ENCODE measurements around the gene LRRC59.
"Not testable (repeated sequence)": the region's sequence is repeated elsewhere in the genome, so short reads cannot be mapped to it uniquely, and the experiment has no call there.

The LRRC59 gene

DNA sequence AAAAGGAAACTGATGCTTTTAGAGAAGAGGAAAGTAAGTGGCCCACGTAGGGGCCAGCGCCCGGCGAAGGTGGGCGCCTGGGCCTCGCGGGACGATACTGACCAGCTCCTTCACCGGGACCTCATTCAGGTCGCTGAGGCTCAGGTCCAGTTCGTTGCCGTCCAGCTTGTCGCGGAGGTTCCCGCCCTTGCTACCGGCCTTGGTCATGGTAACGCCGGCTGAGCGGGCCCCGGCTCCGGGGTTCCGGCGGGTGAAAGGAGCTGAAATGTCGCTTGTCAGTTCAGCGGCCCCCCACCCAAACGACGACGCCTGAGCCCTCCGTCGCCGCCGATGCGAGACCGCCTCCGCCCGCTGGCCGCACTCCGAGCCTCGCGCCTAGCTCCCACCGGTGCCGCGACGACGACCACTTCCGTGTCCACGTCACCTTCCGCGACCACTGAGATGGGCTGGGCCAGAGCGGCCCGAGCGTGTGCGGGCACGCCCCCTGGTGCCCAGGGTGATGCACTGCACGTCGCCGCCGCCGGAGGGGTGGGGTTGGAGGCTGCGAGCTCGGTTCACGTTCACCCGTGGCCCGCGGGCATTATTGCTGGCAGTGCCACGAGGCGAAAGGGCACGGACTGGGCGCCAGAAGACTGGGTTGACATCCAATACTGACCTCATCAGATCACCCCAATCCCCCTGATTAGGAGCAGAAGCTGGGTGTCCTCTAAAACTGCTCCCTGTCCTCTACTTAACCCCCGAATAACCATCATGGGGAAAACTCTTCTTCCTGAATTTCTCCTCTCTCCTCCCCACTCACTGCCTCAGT is at the start of gene LRRC59:
TSS of gene LRRC59 (minus strand) at position 413 of the 808 bp plus-strand sequence. CDS start at position 207, 206 bp downstream.
- DNase-seq: peak; percentile 88 to 94

DNA sequence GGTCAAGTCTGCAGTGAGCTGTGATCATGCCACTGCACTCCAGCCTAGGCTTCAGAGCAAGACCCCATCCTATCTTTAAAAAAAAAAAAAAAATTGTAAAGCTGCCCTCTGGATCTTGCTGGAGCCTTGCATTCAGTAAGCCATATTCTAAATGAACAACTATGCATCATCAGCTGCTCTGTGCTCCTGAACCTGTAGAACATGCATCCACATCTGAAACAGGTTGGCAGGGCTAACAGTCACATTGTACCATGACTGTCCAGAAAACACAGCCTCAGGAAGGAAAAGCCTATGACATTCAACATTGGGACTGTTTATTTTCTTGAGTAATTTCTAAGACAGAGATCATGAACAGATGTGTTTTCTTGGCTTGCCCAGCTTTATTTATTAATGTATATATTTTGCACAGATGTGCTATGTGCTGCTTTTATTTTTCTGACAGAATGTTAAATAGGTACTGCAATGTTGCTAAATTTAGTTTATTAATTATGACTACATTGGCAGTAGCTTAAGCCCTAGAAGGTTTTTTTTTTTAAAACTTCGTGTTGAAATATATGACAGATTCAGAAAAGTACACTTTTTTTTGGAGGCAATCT is 48.5 kb upstream of the LRRC59 start:
- no peak for DNase-seq

DNA sequence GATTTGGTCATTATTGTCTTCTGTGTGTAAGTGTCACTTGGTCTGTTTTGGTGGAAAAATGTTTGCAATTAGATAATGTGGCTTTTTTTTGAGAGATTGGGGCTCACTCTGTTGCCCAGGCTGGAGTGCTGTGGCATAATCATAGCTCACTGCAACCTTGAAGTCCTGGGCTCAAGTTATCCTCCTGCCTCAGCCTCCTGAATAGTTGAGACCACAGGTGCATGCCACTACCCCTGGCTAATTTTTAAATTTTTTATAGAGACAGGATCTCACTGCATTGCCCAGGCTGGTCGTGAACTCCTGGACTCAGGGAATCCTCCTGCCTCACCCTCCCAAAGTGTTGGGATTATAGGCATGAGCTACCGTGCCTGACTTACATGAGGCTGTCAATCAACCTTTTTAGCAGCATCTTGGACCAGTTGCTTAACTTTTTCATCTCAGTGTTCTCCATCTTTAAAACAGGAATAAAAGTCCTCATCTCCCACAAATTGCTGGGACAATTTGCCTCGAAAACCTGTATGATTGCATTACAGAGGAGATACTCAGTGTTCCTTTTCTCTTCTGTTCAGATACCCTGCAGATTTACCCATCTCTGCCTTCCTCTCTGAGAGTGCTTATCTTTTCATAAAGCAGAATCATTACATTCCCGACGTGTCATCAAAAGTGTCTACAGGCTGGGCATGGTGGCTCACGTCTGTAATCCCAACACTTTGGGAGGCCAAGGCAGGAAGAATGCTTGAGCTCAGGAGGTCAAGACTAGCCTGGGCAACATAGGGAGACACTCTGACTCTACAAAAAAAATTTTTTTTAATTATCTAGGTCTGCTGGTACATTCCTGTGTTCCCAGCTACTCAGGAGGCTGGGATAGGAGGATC is 47.8 kb upstream of the LRRC59 start:
- no peak for DNase-seq

DNA sequence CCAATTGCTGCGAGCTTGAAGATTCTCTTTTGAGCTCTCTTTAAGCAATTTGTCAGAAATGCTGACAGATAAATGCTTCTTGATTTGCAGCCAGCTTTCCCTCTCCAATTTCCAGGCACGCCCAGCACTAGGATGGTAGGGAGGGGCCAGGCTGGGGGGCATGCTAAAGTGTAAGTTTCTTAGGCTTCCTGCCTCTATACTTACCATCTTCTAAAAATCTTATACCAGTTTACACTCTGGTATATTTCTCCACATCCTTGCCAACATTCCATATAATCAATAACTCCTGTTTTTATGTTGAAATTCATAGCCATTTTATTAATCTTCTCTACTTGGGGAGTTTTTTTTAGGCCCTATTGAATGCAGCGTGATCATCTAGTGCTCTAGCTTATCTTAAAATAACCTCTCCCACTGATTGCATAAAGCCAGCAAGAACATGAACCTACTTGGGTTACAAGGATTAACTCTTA is 46.2 kb upstream of the LRRC59 start:
- no peak for DNase-seq

DNA sequence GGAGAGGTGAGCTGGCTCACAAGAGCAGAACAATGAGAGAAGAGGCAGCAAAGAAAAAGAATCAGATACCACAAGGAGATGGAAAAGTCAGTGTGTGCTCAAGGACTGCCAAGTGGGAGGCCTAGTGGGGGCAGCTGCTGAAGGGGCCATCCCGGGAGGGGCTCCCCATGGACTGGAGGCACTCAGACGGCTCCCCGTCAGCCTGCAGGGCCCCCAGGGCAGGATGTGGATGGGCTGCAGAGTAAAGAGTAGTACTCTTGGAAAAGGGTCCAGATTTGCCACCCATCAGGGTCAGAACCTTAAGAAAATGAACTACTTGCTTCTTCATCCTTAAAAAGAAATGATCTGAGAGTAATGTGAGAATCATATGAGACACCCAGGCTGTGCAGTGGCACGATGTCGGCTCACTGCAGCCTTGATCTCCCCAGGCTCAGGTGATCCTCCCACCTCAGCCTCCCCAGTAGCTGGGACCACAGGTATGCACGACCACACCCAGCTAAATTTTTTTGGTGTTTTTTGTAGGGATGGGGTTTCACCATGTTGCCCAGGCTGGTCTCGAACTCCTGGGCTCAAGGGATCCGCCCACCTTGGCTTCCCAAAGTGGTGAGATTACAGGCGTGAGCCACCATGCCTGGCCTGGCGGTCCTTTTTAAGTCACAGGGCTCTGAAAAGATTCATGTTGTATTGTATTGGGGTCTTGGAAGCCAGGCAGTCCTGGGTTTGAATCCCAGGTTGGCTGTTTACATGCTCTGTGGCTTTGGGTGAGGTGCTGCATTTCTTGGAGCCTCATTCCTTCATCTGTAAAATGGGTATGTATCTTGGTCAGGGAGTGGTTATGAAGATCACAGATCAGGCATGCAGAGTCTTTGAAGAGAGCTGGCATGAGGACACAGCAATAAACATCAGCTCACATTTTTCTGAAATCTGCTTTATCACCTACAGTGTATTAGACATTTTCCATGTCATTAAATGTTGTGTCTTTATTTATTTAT is 43.8 kb upstream of the LRRC59 start:
- no peak for DNase-seq

DNA sequence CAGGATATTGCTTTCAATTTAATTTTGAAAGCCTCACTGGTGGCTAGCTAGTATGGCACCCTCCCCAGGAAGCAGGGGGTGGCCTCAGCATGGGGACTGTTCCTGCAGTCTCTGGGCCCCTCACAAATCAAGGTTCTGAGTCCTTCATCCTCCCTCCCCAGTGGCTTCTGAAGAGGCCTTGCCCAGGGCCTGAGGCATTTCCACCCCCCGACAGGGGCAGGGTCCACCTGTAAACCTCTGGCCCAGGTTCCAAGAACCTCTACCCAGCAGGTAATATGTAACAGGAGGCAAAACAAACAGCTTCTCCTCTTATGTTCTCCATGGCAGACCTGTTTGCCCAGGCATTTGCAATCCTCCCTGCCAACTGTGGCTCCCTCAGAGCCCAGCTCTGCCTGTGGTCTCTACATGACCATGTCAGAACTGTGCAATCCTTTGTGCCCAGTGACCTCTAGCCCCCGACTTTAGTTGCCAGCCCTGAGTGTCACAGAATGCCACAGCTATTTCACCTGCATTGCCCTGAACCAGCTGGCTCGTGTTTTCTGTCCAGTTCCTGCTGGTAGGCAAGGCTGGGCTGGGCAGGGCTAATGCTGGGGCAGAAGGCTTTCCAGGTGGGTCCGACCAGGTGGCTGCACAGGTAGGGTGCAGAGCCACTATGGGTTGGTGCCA is 43.0 kb upstream of the LRRC59 start:
- DNase-seq: no peak

DNA sequence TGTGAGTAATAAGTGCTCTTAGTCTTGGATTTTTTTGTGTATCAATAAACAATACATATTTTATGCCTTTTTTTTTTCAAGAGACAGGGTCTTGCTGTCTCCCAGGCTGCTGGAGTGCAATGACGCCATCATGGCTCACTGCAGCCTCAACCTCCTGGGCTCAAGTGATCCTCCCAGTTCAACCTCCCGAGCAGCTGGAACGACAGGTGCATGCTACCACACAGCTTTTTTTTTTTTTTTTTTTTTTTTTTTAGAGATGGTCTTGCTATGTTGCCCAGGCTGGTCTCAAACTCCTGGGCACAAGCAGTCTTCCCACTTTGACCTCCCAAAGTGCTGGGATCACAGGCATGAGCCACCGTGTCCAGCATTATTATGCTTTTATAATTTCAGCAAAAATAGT is 41.7 kb upstream of the LRRC59 start:
- no peak for DNase-seq

DNA sequence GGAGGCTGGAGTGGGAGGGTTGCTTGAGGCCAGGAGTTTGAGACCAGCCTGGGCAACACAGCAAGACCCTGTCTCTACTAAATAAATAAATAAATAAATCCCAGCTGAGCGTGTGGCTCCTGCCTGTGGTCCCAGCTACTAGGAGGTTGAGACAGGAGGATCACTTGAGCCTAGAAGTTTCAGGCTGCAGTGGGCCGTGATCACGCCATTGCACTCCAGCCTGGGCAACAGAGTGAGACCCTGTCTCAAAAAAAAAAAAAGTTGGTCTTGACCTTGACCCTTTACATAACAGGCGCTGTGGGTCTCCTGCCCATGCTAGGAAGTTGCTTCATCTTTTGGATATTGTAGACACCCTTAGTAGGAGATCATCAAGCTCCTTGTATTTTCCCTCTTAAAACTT is 40.1 kb upstream of the LRRC59 start:
- no peak for DNase-seq

DNA sequence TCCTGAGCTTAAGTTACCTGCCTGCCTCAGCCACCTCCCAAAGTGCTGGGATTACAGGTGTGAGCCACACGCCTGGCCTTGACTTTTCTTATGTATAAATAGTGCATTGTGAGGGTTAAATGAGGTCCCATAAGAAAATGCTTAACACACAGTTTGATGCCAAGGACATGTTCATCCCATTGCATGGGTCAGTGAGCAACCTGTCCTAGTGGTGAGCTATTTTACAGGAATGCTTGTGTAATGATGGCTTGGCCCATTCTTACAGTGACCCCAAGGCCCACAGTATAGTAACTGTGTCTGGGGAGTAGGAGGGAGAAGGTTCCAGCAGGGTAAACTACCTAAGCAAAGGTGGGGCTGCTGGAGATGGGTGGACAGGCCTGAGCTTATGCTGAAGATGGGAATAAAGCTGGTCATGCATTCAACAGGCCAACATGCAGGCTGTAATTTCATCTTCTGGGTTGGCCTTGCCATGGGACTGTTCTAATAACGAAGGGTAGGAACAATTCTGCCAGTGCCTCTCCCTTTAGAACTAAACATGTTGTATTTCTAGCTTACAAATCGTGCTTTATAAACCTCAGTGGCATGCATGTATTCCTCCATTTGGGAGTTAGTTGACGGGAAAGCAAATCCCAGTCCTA is 34.9 kb upstream of the LRRC59 start:
- no peak for DNase-seq

DNA sequence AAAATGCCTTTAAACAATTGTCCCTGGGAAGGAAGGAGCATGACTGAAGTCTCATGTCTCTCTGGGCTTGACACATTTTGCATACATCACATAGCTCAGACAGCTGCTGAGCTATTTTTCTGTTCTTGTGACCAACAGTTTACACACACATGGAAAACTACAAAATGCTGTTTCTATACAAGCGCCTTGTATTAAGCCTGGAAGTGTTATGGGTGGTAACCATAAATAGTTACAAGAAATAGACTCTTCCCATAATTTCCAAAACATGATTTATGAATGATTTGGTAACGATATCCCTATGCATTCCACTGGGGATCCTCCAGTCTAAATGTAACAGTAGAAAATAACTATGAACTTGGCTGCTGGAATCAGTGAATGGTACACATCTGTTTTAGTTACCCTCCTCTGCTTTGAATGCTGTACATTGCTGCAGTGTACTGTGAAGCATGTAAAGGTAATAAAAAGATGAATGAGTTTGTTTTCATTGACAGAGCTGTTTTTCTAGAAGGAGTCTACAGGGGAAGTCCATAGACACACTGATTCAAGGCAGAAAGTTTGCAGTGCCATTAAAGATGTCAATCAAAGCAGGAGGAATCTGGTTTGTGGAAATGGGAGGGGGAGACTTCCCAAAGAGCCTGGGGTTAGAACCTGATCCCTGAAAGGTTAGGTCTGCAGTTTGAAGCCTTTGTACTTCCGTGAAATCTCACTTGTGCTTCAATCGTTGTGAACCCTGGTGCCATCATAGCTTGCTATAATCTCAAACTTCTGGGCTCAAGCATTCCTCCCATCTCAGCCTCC is 33.7 kb upstream of the LRRC59 start:
- DNase-seq: no peak

DNA sequence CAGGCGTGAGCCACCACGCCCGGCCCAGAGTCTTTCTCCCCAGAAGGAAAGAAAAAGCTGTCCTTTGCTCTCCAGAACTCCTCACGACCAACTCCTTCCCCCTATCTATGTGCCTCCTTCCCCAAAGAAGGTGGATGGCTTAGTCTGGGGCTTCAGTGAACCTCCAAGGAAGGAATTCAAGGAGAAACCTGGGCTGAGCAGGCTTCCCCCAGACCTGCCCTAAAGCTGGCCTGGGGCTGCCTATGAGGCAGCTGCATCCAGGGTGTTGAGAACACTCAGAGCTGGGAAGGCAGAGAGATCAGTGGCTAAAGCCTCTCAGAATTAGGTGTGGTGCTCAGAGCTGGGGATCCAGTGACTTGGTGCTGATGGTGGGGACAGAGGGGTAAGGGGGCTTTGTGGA is 32.5 kb upstream of the LRRC59 start:
- DNase-seq: no peak

DNA sequence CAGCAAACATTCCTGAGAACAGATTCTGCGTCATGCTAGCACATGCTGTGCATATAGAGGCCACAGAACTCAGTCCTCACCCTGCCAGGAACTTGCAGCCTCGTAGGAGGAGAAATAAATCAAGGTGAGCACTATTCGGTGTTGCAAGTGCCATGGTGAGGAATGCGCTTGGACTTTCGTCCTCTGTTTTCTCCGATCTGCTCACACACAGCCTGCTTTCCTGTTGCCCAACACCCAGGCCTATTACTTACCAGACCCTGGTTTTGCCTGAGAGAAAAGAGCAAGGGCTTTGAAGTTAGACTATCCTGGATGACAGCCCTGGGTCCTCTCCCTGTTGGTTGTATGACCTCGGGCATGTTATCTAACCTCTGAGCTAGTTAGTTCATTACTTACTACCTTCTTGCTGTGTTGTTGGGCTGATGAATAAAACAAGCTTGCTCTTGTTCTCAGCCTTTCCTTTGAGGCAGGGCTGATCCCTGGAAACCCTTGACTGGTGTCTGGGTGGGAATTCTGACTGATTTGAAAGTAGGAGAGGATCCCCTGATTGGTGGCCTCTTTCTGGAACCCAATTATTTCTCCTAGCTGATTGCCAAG is 31.6 kb upstream of the LRRC59 start:
- DNase-seq: no peak

DNA sequence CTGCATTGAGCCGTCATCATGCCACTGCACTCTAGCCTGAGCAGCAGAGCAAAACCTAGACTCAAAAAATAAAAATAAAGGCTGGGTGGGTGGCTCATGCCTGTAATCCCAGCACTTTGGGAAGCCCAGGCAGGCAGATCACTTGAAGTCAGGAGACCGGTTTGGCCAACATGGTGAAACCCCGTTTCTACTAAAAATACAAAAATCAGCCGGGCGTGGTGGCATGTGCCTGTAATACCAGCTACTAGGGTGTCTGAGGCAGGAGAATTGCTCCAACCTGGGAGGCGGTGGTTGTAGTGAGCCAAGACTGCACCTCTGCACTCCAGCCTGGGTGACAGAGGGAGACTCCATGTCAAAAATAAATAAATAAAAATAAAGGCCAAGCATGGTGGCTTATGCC is 30.8 kb upstream of the LRRC59 start:
- not testable (repeated sequence) for DNase-seq

DNA sequence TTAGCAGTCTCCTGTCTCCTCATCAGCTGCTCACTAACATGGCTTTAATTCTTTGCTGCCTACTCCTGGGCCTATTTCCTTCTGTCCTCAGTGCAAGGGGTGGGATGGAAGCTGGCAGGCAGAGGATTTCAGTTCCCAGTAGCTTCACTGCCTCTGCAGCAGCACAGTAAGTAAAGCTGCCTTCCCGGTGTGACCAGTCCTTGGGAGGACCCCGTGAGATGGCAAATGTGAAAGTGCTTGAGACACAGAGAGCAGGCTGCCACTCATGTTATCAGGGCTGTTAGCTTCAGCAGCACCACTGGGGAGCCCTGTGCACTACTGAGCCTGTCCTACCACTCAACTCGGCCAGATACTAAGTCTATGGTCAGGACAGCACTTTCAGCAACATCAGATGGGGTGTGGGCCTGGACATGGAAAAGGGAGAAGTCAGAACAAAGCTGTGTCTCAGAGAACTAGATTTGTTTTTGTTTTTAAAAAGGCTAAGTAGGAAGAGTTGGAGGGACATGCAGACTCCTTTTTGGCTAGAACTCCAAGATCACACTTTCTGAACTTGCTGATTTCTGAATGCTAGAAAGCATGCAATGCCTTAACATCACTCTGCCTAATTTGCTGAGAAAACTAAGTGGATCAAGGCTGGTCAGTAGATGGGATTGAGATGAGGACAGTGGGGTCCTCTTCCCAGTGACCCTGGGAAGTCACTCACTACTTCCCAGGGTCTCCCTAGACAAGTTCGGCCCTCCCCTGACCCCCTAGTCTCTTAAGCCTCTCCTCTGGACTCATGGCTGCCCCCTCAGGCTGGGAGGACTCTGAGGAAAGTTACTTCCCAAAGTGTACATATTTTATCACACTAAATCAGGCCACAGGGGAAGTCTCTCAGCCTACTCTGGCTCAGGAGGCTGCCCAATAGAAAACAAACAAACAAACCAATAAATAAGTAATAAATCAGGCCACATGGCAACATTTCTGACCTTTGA is 29.8 kb upstream of the LRRC59 start:
- peak; percentile 3 to 9 for DNase-seq

DNA sequence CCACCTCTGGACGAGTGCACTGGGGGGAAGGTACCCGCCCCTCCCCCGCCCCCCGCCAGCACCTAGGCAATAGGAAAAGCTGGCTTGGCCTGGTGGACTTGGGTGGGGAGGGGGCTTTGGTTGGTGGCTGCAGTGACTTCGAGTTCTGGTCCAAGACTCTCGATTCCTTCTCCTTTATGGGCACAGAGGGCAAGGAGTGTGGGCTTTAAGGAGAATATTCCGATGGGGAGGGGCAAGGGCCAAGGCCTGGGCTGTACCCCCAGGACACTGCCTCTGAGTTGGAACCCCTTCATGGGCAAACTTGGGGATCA is 29.1 kb upstream of the LRRC59 start:
- no peak for DNase-seq

DNA sequence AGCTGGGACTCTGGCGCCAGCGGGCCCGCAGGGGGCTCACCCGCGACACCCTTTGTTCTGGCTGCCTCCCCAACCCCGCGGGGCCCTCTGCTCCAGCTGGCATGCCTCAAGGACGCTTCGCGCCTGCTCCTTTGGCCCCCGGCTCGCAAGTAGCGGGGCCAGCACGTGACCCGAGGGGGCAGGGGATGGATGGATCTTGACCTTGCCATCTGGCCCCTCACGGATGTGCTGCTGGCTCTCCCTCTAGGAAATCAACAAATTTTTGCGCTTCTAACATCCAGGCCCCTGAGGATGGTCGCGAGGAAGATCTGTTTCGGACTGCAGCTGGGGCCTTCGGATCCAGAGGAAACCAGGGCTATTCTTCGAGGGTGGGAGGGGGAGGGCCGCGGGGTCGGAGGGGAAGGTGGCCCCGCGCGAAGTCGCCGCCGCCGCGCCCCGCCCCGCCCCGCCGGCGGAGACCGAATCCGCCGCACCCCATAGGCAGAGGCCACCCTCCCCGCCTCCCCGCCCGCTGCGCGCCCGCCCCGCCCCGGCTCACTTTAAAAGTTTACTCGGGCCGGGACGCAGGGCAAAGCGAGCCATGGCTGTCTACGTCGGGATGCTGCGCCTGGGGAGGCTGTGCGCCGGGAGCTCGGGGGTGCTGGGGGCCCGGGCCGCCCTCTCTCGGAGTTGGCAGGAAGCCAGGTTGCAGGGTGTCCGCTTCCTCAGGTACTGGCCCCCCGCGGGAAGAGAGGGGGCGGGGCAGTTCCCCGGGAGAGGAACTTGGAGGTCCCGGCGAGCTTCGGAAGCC is 28.6 kb upstream of the LRRC59 start, which contains the start of gene ACSF2:
TSS of gene ACSF2 (plus strand) at position 537 of the 790 bp plus-strand sequence. CDS start at position 581, 44 bp downstream.
- peak; percentile 58 to 62 for DNase-seq

DNA sequence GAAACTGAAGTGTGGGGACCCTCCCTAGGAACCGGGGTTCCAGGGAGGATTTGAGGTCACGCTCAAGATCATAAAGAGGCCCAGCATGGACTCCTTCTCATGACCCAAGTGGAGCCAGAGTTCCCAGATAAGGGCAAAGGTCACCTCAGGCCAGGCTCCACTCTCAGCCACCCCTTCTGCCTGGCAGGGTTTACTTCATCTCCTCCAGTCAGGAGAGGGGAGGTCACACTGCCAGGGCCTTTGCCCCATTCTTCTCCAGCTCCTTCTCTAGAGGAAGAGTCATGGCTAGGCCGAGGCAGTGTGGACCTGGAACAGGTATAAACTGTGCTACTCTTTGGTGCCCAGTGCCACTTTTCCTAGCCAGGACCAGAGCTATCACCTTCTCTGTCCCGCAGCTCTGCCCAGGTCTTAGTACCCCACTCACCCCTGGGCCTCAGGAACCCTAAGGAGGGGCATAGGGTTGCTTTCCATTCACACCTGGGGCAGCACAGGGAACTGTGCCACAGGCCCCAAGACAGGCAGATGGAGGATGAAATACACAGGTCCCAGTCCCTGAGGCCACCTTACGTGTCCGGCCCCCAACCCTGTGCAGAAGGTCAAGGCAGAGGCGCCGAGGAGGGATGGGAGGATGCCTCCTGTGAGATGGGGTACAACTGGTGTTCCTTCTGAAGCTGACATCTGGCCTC is 27.8 kb upstream of the LRRC59 start:
- no peak for DNase-seq

Data from activated CD4-positive, alpha-beta T cell treated with anti-CD3 and anti-CD28 coated beads for 4 hours (primary cell).